ENCODE data around the gene LRIT2.
"Not testable (repeated sequence)": the region's sequence is repeated elsewhere in the genome, so short reads cannot be mapped to it uniquely, and the experiment has no call there.

The LRIT2 gene

GRCh38 chr10:84179059-84179710 lies 46.2 kb downstream of the LRIT2 start:
- DNase-seq: no peak

GRCh38 chr10:84178160-84178609 lies 47.2 kb downstream of the LRIT2 start:
- no peak for DNase-seq

- DNase-seq: no peak
These were observed 47.7 kb downstream of the LRIT2 start for GRCh38 chr10:84177541-84178141.

- DNase-seq: no peak
These were observed 48.4 kb downstream of the LRIT2 start for GRCh38 chr10:84176836-84177474.

- DNase-seq: no peak
These were observed 49.0 kb downstream of the LRIT2 start for GRCh38 chr10:84176351-84176750.

- DNase-seq: no peak
These were observed 49.9 kb downstream of the LRIT2 start for GRCh38 chr10:84175436-84175835.

- DNase-seq: no peak
These were observed 51.8 kb downstream of the LRIT2 start, which contains the start of gene GPR15LG for GRCh38 chr10:84173501-84173929. GPR15LG (plus strand) TSS chr10:84173801; CDS start chr10:84173852, 51 bp downstream.

- no peak for DNase-seq
These were observed 52.6 kb downstream of the LRIT2 start for GRCh38 chr10:84172467-84173356.

- not testable (repeated sequence) for DNase-seq
These were observed 53.5 kb downstream of the LRIT2 start for GRCh38 chr10:84171700-84172466.

GRCh38 chr10:84171237-84171636 lies 54.1 kb downstream of the LRIT2 start:
- DNase-seq: not testable (repeated sequence)
